Loucy (cell line): ENCODE data around the gene KRT27.
A peak's percentile ranks its signal among the peaks of the same experiment; 100 is the strongest.

Experiments
- H2AFZ ChIP-seq: fragments of 200-600 bp; sonication (generic); 2 replicates; pipeline ENCODE4 v1.6.0; 2016; ENCODE audit warnings: antibody characterized with exemption, mild to moderate bottlenecking, low read length, moderate library complexity
- H3F3A ChIP-seq: fragments of 200-600 bp; 2 replicates; pipeline ENCODE4 v1.6.0; 2016; ENCODE audit warnings: antibody characterized with exemption, low read depth, mild to moderate bottlenecking
- H3K27me3 ChIP-seq: fragments of 200-600 bp; sonication (generic); 2 replicates; pipeline ENCODE4 v1.6.1; 2014; ENCODE audit warnings: low read length, mild to moderate bottlenecking; ENCODE audit not compliant: insufficient read depth, poor library complexity, severe bottlenecking
- H3K36me3 ChIP-seq: fragments of 200-600 bp; sonication (generic); 2 replicates; pipeline ENCODE4 v1.6.1; 2016; ENCODE audit warnings: low read length; ENCODE audit not compliant: insufficient read depth
- H3K4me1 ChIP-seq: fragments of 200-600 bp; sonication (generic); 2 replicates; pipeline ENCODE4 v1.5.1; 2014; ENCODE audit warnings: low read length, mild to moderate bottlenecking; ENCODE audit not compliant: insufficient read depth, poor library complexity, severe bottlenecking
- H3K4me2 ChIP-seq: fragments of 200-600 bp; sonication (generic); 2 replicates; pipeline ENCODE4 v1.6.0; 2014; ENCODE audit warnings: antibody characterized with exemption, low read length, low read depth, mild to moderate bottlenecking; ENCODE audit not compliant: poor library complexity, severe bottlenecking
- H3K4me3 ChIP-seq: fragments of 200-600 bp; sonication (generic); 2 replicates; pipeline ENCODE4 v1.5.1; 2014; ENCODE audit warnings: low read length, mild to moderate bottlenecking, mixed read lengths; ENCODE audit not compliant: poor library complexity, severe bottlenecking
- H3K79me2 ChIP-seq: fragments of 200-600 bp; sonication (generic); 2 replicates; pipeline ENCODE4 v1.6.1; 2014; ENCODE audit warnings: low read length; ENCODE audit not compliant: insufficient read depth
- H3K9ac ChIP-seq: fragments of 200-600 bp; sonication (generic); 2 replicates; pipeline ENCODE4 v1.6.0; 2014; ENCODE audit warnings: mild to moderate bottlenecking, low read depth, low read length, moderate library complexity; ENCODE audit not compliant: poor library complexity, severe bottlenecking
- H3K9me2 ChIP-seq: fragments of 200-600 bp; sonication (generic); replicated peaks from 2 replicates; pipeline ENCODE4 v1.6.1; 2016; ENCODE audit warnings: low read depth, low read length, mixed read lengths
- H3K9me3 ChIP-seq: fragments of 200-600 bp; sonication (generic); 2 replicates; pipeline ENCODE4 v1.6.1; 2014; ENCODE audit warnings: mild to moderate bottlenecking, antibody characterized with exemption, low read length, low read depth; ENCODE audit not compliant: insufficient read depth
- H4K20me1 ChIP-seq: fragments of 200-600 bp; sonication (generic); 2 replicates; pipeline ENCODE4 v1.6.0; 2014; ENCODE audit warnings: antibody characterized with exemption, low read length, mild to moderate bottlenecking; ENCODE audit not compliant: insufficient read depth, poor library complexity, severe bottlenecking
- CTCF ChIP-seq: fragments of 200-600 bp; sonication (generic); conservative IDR thresholded peaks from 2 replicates; pipeline ENCODE4 v1.5.1; 2014; ENCODE audit warnings: mild to moderate bottlenecking, antibody characterized with exemption, low read length
- EZH2phosphoT487 ChIP-seq: fragments of 200-600 bp; IDR thresholded peaks from 2 replicates; pipeline ENCODE4 v1.6.1; 2018; ENCODE audit warnings: antibody characterized with exemption, mild to moderate bottlenecking, moderate library complexity, borderline replicate concordance

Gene KRT27

DNA sequence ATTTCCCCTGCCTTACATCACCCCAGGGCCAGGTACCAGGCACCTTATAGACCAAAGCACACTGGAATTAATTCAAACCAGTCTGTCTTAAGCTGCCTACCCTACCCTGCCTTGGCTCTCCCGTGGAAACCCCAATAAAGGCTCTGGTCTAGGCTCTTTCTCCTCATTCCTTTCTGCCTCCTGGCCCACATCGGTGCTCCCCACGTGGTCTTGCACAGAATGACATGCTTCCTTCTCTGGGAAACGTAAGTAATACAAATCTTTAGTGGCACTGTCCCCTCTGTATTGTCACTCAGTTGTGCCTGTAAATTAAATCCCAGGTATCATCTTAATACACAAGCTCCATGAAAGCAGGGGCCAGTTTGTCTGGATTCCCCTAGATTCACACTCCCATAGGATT is 43.8 kb downstream of the KRT27 start:
- no peaks in the 10 kb centered on the region for H3K36me3 ChIP-seq
- TF ChIP-seq EZH2phosphoT487 (no peak), CTCF (0 out of 2 replicates have a peak, but pooled peaks have one; percentile 11)

DNA sequence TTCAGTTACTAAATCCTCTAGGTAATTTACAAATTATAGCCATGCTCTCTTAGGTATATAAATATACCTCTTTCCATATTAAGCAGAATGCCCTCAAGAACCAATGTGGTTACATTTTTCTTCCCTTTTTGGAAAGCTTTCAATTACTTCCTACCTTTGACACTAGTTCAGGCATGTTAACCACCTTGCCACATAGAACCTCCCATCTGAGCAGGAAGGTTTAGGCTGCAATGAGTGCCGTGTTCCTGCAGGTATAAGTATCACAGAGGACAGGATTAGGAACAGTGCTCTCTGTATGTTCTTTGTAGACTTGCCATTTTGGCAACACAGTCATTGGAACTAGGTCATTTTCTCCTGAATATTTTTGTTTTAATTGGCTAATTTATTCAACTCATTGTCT is 47.3 kb downstream of the KRT27 start:
- Histone ChIP-seq H3K79me2 (no peaks in the 10 kb centered on the region), H3K36me3 (no peaks in the 10 kb centered on the region), H3K4me1 (no peaks in the 10 kb centered on the region), H3K9me2 (no peaks in the 10 kb centered on the region), H3K27me3 (no peaks in the 10 kb centered on the region), H4K20me1 (no peaks in the 10 kb centered on the region), H3K4me3 (no peak overlapping the region), H3K4me2 (no peak overlapping the region), H2AFZ (no peak overlapping the region), H3K9ac (no peak overlapping the region), H3F3A (no peaks in the 10 kb centered on the region), H3K9me3 (no peaks in the 10 kb centered on the region)
- TF ChIP-seq EZH2phosphoT487 (no peak), CTCF (no peak)

More for the DNA sequence above, 43.8 kb downstream of the KRT27 start:
- Histone ChIP-seq H3K4me2 (no peak overlapping the region), H3K27me3 (no peaks in the 10 kb centered on the region), H3K79me2 (no peaks in the 10 kb centered on the region), H3K9me2 (no peaks in the 10 kb centered on the region), H3K9me3 (no peaks in the 10 kb centered on the region), H3K9ac (no peak overlapping the region), H4K20me1 (no peaks in the 10 kb centered on the region), H3K4me1 (no peaks in the 10 kb centered on the region), H2AFZ (no peak overlapping the region), H3K4me3 (no peak overlapping the region), H3F3A (no peaks in the 10 kb centered on the region)

DNA sequence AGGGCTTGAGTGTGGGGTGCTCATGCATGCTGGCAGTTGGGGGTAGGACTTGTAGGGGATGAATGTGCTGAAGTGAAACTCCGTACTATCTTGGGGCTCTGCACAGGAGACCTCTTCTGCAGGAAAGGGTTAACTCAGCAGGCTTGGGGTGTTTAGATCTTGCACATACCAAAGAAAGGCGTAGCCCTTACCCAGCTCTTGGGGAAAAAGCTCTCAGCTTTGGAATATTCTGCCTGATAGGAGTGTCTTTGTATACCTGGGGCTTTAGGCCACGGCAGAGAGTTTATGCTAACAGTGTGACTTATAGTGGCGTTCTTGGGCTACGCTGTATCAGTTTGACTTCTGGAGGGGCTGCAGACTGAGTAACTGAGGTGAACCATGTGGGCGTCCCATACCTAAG is 48.3 kb downstream of the KRT27 start:
- no peak for TF ChIP-seq CTCF
- TF ChIP-seq EZH2phosphoT487 = no peak
- no peak overlapping the region for H2AFZ ChIP-seq
- H3K9me2 ChIP-seq = no peaks in the 10 kb centered on the region
- H3K4me3 ChIP-seq = no peak overlapping the region
- H3K4me2 ChIP-seq = no peak overlapping the region
- H3K27me3 ChIP-seq = no peaks in the 10 kb centered on the region
- H3K36me3 ChIP-seq = no peaks in the 10 kb centered on the region
- H3K79me2 ChIP-seq = no peaks in the 10 kb centered on the region
- no peaks in the 10 kb centered on the region for H3K9me3 ChIP-seq
- H3F3A ChIP-seq = no peaks in the 10 kb centered on the region
- no peaks in the 10 kb centered on the region for H4K20me1 ChIP-seq
- H3K9ac ChIP-seq = no peak overlapping the region
- H3K4me1 ChIP-seq = no peaks in the 10 kb centered on the region
